Measurements from ENCODE around the gene LAG3.

GRCh38 chr12:6788972-6789924, 16.9 kb downstream of the LAG3 start, which contains the start of gene CD4:
- TF ChIP-seq CTCF (optimal IDR thresholded peaks at IDR 0.05 in 1 of 3, IDR thresholded peaks at IDR 0.05 in 1 of 3, conservative IDR thresholded peaks at IDR 0.05 in 1 of 3; ENCODE audit: extremely low read depth in 1 of 3, insufficient read depth in 2 of 3, low read length in 3 of 3) (no peak), EZH2 (IDR thresholded peaks at IDR 0.05; ENCODE audit: low read length) (no peak)
